ENCODE data around the gene HNRNPR.

The HNRNPR gene

DNA sequence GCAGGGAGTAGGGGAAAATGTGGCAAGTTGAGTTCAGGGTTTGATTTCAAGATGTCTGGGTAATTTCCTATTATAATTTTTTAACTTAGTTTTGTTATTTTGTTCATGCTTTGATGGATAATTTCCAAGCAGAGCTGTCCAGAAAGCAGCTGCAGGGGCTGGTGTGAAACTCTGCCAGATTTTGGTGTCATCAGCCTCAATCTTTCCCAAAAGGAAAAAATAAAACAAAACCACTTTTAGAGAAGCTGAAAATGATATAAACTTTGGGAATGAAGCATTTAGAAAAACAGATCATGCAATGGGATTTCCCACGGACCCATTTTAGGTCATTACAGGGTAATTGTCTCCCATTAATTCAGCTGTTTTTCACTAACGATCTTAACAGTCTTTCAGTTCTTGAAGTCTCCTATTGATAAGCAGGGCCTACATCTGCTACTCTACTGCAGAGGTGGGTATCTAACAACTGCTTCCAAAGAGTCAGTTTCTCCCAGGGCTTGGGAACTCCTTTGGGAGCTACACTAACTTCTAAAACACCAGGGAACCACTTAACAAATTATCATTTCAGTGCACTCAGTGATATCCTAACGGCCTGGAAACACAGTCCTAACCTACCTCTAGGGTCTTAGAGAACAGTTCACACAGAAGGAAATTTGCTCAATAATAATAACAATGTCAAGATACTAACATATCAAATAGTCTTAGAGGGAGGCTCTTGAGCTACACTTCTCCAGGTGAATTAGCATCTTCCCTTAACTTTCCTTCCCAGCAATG lies 13.2 kb upstream of the HNRNPR start:
- no peak overlapping the region for H2AFZ ChIP-seq (ENCODE audit: low read depth, low read length, severe bottlenecking)
- no peaks in the 10 kb centered on the region for H3F3A ChIP-seq (ENCODE audit: insufficient read depth)
- H3K79me2 ChIP-seq (ENCODE audit: insufficient read depth, low read length) = no peaks in the 10 kb centered on the region
- TF ChIP-seq, protein P1, sequence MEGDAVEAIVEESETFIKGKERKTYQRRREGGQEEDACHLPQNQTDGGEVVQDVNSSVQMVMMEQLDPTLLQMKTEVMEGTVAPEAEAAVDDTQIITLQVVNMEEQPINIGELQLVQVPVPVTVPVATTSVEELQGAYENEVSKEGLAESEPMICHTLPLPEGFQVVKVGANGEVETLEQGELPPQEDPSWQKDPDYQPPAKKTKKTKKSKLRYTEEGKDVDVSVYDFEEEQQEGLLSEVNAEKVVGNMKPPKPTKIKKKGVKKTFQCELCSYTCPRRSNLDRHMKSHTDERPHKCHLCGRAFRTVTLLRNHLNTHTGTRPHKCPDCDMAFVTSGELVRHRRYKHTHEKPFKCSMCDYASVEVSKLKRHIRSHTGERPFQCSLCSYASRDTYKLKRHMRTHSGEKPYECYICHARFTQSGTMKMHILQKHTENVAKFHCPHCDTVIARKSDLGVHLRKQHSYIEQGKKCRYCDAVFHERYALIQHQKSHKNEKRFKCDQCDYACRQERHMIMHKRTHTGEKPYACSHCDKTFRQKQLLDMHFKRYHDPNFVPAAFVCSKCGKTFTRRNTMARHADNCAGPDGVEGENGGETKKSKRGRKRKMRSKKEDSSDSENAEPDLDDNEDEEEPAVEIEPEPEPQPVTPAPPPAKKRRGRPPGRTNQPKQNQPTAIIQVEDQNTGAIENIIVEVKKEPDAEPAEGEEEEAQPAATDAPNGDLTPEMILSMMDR (IDR thresholded peaks at IDR 0.05; ENCODE audit: insufficient read depth, low read length, poor library complexity, severe bottlenecking) = no peak
- no peaks in the 10 kb centered on the region for H3K9me2 ChIP-seq (replicated peaks; ENCODE audit: insufficient read depth, low read length)
- H3K27me3 ChIP-seq (ENCODE audit: low read length) = no peaks in the 10 kb centered on the region
- no peak overlapping the region for H3K4me2 ChIP-seq (ENCODE audit: low read depth, low read length, poor library complexity, severe bottlenecking)
- peaks cover 23% of the 10 kb centered on the region for H3K36me3 ChIP-seq (ENCODE audit: low read length)
- no peaks in the 10 kb centered on the region for H4K20me1 ChIP-seq (ENCODE audit: low read depth, low read length)
- no peak overlapping the region for H3K9ac ChIP-seq (ENCODE audit: low read length)
- no peak overlapping the region for H3K4me3 ChIP-seq (ENCODE audit: insufficient read depth, low read length, poor library complexity, severe bottlenecking)
- peaks cover 21% of the 10 kb centered on the region; the same call in 1 of the 2 replicates for H3K9me3 ChIP-seq (ENCODE audit: insufficient read depth, low read length)
- no peak overlapping the region for H3K27ac ChIP-seq (ENCODE audit: low read depth, low read length)

DNA sequence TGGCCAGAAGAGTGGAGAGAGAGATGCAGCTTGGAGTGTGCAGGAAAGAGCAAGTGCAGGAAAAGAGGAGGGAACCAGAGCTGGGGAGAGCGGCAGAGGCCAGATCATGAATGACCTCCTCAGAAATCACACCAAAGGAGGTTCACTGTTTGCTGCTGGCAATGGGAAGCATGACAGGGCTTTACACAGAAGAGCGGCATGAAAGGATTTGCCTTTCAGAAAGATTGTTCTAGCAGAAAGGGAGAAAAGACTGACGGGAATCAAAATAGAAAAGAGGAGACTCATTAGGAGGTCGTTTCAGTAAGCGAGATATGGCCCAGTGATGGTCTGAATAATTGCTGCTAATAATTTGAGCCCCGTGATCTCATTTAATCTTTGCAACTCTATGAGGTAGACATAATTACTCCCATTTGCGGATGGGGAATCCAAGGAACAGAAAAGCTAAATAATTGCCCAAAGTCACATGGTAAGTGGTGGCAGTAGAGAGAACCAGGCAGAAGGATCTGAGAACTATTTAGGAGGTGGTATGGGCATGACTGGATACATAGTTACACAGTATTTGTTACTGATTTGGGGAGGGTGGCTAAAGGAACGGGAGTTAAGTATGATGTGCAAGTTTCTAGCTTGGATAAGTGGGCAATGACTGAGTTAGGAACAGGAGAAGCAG lies 12.5 kb upstream of the HNRNPR start:
- Histone ChIP-seq H3K9ac (ENCODE audit: low read length) (no peak overlapping the region), H3K4me2 (ENCODE audit: low read depth, low read length, poor library complexity, severe bottlenecking) (no peak overlapping the region), H3K4me3 (ENCODE audit: insufficient read depth, low read length, poor library complexity, severe bottlenecking) (no peak overlapping the region), H3F3A (ENCODE audit: insufficient read depth) (no peaks in the 10 kb centered on the region), H3K27me3 (ENCODE audit: low read length) (no peaks in the 10 kb centered on the region), H3K36me3 (ENCODE audit: low read length) (peaks cover 16% of the 10 kb centered on the region; the same call in 1 of the 2 replicates), H3K27ac (ENCODE audit: low read depth, low read length) (no peak overlapping the region), H4K20me1 (ENCODE audit: low read depth, low read length) (no peaks in the 10 kb centered on the region), H3K79me2 (ENCODE audit: insufficient read depth, low read length) (no peaks in the 10 kb centered on the region), H2AFZ (ENCODE audit: low read depth, low read length, severe bottlenecking) (no peak overlapping the region), H3K9me2 (replicated peaks; ENCODE audit: insufficient read depth, low read length) (no peaks in the 10 kb centered on the region), H3K9me3 (ENCODE audit: insufficient read depth, low read length) (peaks cover 14% of the 10 kb centered on the region; the same call in 1 of the 2 replicates)
- no peak for TF ChIP-seq EZH2phosphoT487 (conservative IDR thresholded peaks at IDR 0.05; ENCODE audit: low read length)
- TF ChIP-seq, protein P1 (IDR thresholded peaks at IDR 0.05; ENCODE audit: insufficient read depth, low read length, poor library complexity, severe bottlenecking) = no peak

DNA sequence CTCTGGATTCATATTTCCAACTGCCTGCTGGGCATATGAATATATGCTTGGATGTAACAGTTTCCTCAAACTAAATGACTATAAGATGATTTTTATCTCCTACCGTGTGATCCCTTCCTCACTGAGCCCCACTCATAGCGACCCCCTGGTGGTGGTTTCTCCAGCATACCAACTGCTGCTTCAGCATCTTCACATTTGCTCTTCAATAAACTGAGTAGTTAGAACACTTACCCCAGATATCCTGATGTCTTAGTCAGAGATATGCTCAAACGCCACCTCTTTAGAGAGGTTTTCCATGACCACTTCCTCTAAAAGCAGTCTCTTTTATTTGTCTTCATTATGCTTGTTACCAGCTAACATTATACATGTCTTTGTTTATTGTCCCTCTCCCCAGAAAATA lies 10.2 kb upstream of the HNRNPR start:
- Histone ChIP-seq H3K27me3 (ENCODE audit: low read length) (no peaks in the 10 kb centered on the region), H3K9me3 (ENCODE audit: insufficient read depth, low read length) (no peaks in the 10 kb centered on the region), H3K4me2 (ENCODE audit: low read depth, low read length, poor library complexity, severe bottlenecking) (no peak overlapping the region), H3F3A (ENCODE audit: insufficient read depth) (no peaks in the 10 kb centered on the region), H3K9ac (ENCODE audit: low read length) (no peak overlapping the region), H3K27ac (ENCODE audit: low read depth, low read length) (no peak overlapping the region), H3K9me2 (replicated peaks; ENCODE audit: insufficient read depth, low read length) (no peaks in the 10 kb centered on the region), H3K4me3 (ENCODE audit: insufficient read depth, low read length, poor library complexity, severe bottlenecking) (no peak overlapping the region), H2AFZ (ENCODE audit: low read depth, low read length, severe bottlenecking) (no peak overlapping the region), H3K79me2 (ENCODE audit: insufficient read depth, low read length) (no peaks in the 10 kb centered on the region), H3K36me3 (ENCODE audit: low read length) (no peaks in the 10 kb centered on the region), H4K20me1 (ENCODE audit: low read depth, low read length) (no peaks in the 10 kb centered on the region)
- TF ChIP-seq EZH2phosphoT487 (conservative IDR thresholded peaks at IDR 0.05; ENCODE audit: low read length) = no peak
- TF ChIP-seq, protein P1 (IDR thresholded peaks at IDR 0.05; ENCODE audit: insufficient read depth, low read length, poor library complexity, severe bottlenecking) = no peak
